Measurements from ENCODE around the gene MAPKAPK5.

GRCh38 chr12:111868676-111869588 is 26.9 kb downstream of the MAPKAPK5 start:
- TF ChIP-seq CTCF (conservative IDR thresholded peaks at IDR 0.05; ENCODE audit: low read length) (no peak), EZH2phosphoT487 (IDR thresholded peaks at IDR 0.05; ENCODE audit: borderline replicate concordance) (no peak)

Data from Loucy (cell line).